ENCODE data around the gene TSNAXIP1.

The TSNAXIP1 gene

GRCh38 chr16:67780847-67781564 is 25.7 kb upstream of the TSNAXIP1 start:
- Histone ChIP-seq H3K4me2 (ENCODE audit: low read length) (no peak overlapping the region), H3K27me3 (ENCODE audit: control insufficient read depth, insufficient read depth, low read length) (no peaks in the 10 kb centered on the region), H3K4me1 (no peaks in the 10 kb centered on the region), H3K4me3 (ENCODE audit: low read depth, low read length) (no peak overlapping the region), H3K9me3 (ENCODE audit: control insufficient read depth, low read length) (no peaks in the 10 kb centered on the region), H3K27ac (no peak overlapping the region), H3K79me2 (peaks cover 25% of the 10 kb centered on the region), H3K9ac (no peak overlapping the region), H3K36me3 (ENCODE audit: control insufficient read depth, insufficient read depth, low read length) (no peaks in the 10 kb centered on the region), H2AFZ (no peak overlapping the region)
- no peak for TF ChIP-seq CTCF (IDR thresholded peaks at IDR 0.05)

GRCh38 chr16:67781565-67781921 is 25.1 kb upstream of the TSNAXIP1 start:
- no peak overlapping the region for H3K4me2 ChIP-seq (ENCODE audit: low read length)
- H3K36me3 ChIP-seq (ENCODE audit: control insufficient read depth, insufficient read depth, low read length) = no peaks in the 10 kb centered on the region
- peaks cover 28% of the 10 kb centered on the region for H3K79me2 ChIP-seq
- TF ChIP-seq CTCF (IDR thresholded peaks at IDR 0.05) = no peak
- H3K9me3 ChIP-seq (ENCODE audit: control insufficient read depth, low read length) = no peaks in the 10 kb centered on the region
- no peak overlapping the region for H3K27ac ChIP-seq
- H3K4me3 ChIP-seq (ENCODE audit: low read depth, low read length) = no peak overlapping the region
- H3K27me3 ChIP-seq (ENCODE audit: control insufficient read depth, insufficient read depth, low read length) = no peaks in the 10 kb centered on the region
- H3K9ac ChIP-seq = no peak overlapping the region
- no peak overlapping the region for H2AFZ ChIP-seq
- no peaks in the 10 kb centered on the region for H3K4me1 ChIP-seq

- H3K4me2 ChIP-seq (ENCODE audit: low read length) = no peak overlapping the region
- no peak overlapping the region for H3K27ac ChIP-seq
- no peaks in the 10 kb centered on the region for H3K4me1 ChIP-seq
- no peaks in the 10 kb centered on the region for H3K27me3 ChIP-seq (ENCODE audit: control insufficient read depth, insufficient read depth, low read length)
- no peak overlapping the region for H3K4me3 ChIP-seq (ENCODE audit: low read depth, low read length)
- H2AFZ ChIP-seq = no peak overlapping the region
- no peaks in the 10 kb centered on the region for H3K9me3 ChIP-seq (ENCODE audit: control insufficient read depth, low read length)
- H3K79me2 ChIP-seq = peaks cover 31% of the 10 kb centered on the region
- no peak overlapping the region for H3K9ac ChIP-seq
- no peak for TF ChIP-seq CTCF (IDR thresholded peaks at IDR 0.05)
- no peaks in the 10 kb centered on the region for H3K36me3 ChIP-seq (ENCODE audit: control insufficient read depth, insufficient read depth, low read length)
These were observed 23.9 kb upstream of the TSNAXIP1 start for GRCh38 chr16:67782567-67783352.

- Histone ChIP-seq H3K4me2 (ENCODE audit: low read length) (no peak overlapping the region), H3K4me1 (no peaks in the 10 kb centered on the region), H3K36me3 (ENCODE audit: control insufficient read depth, insufficient read depth, low read length) (no peaks in the 10 kb centered on the region), H3K9ac (no peak overlapping the region), H3K79me2 (peaks cover 35% of the 10 kb centered on the region), H2AFZ (no peak overlapping the region), H3K27ac (no peak overlapping the region), H3K9me3 (ENCODE audit: control insufficient read depth, low read length) (no peaks in the 10 kb centered on the region), H3K4me3 (ENCODE audit: low read depth, low read length) (no peak overlapping the region), H3K27me3 (ENCODE audit: control insufficient read depth, insufficient read depth, low read length) (no peaks in the 10 kb centered on the region)
- TF ChIP-seq CTCF (IDR thresholded peaks at IDR 0.05) = no peak
These were observed 23.4 kb upstream of the TSNAXIP1 start for GRCh38 chr16:67783353-67783725.
